ENCODE data around the gene DPF3.
A peak's percentile ranks its signal among the peaks of the same experiment; 100 is the strongest.

The DPF3 gene

DNA sequence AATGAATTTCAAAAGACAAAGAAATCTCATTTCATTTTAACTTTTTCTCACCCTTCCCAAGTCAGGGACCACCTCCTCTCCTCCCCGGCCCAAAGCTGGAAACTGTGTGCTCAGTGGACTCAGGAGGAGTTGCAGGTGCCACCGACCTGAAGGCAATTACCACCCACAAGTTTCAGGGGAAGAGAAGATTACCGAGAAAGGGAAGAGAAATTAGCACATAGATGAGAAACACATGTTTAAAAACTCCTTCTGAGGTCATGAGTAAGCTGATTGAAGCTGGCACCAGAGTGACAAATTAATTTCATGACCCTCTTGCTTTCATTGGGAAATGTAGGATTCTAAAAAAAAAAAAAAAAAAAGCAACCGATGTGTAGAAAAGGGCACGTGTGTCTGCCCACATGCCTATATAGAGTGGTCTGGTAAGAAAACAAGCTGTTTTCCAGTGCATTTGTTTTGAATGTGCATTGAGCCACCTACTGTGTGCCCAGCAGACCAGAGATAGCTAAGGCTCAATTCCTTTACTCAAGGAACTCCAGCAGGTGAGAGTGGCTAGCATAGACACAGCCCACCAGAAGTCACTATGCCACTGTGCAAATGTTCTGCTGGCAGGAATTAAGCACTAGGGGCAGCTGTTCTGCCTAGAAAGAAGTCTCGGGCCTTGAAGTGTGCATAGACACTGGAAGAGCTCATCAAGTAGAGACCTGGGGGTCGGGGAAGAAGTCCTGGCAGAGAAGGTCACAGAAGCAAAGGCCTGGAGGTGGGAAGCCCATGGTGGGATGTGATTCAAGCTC is 30.5 kb downstream of the DPF3 start:
- TF ChIP-seq, protein P1, sequence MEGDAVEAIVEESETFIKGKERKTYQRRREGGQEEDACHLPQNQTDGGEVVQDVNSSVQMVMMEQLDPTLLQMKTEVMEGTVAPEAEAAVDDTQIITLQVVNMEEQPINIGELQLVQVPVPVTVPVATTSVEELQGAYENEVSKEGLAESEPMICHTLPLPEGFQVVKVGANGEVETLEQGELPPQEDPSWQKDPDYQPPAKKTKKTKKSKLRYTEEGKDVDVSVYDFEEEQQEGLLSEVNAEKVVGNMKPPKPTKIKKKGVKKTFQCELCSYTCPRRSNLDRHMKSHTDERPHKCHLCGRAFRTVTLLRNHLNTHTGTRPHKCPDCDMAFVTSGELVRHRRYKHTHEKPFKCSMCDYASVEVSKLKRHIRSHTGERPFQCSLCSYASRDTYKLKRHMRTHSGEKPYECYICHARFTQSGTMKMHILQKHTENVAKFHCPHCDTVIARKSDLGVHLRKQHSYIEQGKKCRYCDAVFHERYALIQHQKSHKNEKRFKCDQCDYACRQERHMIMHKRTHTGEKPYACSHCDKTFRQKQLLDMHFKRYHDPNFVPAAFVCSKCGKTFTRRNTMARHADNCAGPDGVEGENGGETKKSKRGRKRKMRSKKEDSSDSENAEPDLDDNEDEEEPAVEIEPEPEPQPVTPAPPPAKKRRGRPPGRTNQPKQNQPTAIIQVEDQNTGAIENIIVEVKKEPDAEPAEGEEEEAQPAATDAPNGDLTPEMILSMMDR (IDR thresholded peaks at IDR 0.05; ENCODE audit: low read length, missing control alignments): no peak
- no peak for DNase-seq (ENCODE audit: low read depth)
- no peak overlapping the region for H3K4me3 ChIP-seq (replicated peaks; ENCODE audit: low read depth, low read length)

DNA sequence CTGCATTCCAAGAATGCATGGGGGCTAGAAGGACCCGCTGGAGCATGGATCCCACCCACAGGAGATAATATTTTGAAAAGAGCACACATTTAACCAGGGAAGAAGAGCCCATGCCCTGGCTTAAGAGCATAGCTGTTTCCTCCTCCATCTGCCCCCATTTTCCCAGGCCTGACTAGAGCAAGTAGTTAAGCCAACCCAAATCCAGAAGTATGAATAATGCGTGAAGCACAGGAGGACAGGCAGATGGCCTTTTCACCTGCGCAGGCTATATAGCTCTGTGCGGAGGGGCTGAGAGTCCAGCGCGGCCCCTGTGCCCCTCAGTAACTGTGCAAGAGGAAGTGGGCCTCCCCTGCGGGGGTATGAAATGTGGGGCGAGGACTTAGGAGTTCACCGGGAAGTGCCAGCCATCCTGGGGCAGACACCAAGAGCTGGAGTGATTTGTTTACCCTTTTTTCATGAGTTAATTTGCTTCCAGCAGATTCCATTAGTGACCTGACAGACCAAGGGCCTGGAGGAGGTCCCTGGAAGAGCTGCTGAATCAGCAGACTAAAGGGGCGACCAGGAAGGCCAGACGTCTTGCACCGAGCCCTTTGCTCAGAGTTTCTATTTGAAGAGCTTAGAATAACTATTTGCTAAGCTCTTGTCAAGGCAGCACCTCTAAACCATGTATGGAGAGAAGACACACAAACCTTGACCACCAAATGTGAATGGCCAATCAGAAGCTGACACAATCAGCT is 37.2 kb downstream of the DPF3 start:
- DNase-seq (ENCODE audit: low read depth): no peak
- TF ChIP-seq, protein P1 (IDR thresholded peaks at IDR 0.05; ENCODE audit: low read length, missing control alignments): no peak
- H3K4me3 ChIP-seq (replicated peaks; ENCODE audit: low read depth, low read length): no peak overlapping the region

DNA sequence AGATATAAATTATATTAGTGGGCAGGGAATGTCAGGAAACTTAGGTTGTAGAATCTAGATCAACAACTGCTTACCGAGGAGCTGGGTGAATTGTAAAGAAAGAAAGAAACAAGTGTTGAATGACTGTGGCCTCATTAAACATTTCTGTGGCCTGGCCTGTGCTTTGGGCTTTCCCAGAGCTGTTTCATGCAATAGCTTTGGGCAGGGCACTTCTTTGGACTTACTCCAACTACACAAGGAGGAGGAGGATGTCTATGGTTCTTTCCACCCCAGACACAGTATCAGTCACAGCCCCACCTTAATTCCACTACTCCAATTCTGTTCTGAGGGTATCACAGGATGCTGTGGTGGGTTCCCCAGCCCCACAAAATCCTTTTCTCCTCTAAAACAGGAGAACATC is 38.0 kb downstream of the DPF3 start:
- TF ChIP-seq, protein P1 (IDR thresholded peaks at IDR 0.05; ENCODE audit: low read length, missing control alignments): no peak
- DNase-seq (ENCODE audit: low read depth): peak; percentile 44
- no peak overlapping the region for H3K4me3 ChIP-seq (replicated peaks; ENCODE audit: low read depth, low read length)

DNA sequence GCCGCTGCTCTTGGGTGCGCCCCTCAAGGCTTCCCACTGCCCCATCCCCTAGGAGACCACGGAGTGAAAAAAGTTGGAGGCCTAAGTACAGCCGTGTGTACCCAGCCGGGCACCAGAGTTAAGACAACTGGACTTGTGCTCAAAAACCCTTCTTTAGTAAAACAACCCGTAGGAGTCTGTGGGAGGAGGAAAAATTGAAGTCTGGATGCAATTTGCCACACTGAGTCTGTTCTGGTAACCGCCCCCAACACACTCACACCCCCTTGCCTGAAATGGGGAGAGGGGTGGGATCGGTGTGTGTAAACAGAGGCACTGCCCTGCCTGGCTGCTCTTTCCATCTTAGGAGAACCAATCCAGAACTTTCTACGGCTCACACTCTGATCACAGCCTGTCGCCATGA is 41.7 kb downstream of the DPF3 start:
- TF ChIP-seq, protein P1 (IDR thresholded peaks at IDR 0.05; ENCODE audit: low read length, missing control alignments): no peak
- no peak for DNase-seq (ENCODE audit: low read depth)
- no peak overlapping the region for H3K4me3 ChIP-seq (replicated peaks; ENCODE audit: low read depth, low read length)

DNA sequence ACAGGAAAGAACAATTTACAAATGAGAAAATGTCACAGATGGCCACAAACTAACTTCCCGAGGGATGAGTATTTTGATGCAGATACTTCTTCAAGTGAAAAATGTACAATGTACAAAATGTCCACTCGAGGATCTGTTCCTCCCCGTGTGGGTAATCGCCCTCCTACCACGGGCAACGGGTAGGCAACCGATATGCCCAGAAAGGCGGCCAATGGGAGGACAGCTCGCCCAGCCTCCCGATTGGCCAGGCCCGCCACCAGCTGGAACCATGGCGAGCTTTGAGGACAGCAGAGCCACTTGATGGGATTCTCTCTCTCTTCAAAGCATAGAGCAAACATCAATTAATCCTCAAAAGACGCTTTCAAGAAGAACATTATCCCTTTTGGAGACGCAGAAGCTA is 42.3 kb downstream of the DPF3 start:
- no peak overlapping the region for H3K4me3 ChIP-seq (replicated peaks; ENCODE audit: low read depth, low read length)
- DNase-seq (ENCODE audit: low read depth): no peak
- TF ChIP-seq, protein P1 (IDR thresholded peaks at IDR 0.05; ENCODE audit: low read length, missing control alignments): no peak

DNA sequence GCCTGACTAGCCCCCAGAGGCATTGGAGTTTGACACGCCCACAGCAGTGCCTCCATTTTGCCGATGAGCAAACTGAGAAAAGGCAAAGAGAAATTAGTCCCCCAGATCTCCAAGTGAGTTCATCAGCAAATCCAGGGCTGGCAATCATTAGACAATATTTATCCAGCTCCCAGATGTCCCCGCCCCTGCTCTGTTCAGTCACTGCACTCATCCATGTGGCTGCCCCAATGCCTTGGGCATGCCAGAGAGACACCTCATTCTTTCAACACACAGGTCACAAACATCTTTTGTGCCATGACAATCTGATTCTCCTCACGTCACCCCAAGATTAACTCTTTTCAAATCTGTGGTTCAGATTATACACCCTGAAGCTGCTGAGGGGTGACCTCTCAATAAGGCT is 43.5 kb downstream of the DPF3 start:
- TF ChIP-seq, protein P1 (IDR thresholded peaks at IDR 0.05; ENCODE audit: low read length, missing control alignments): no peak
- DNase-seq (ENCODE audit: low read depth): no peak
- no peak overlapping the region for H3K4me3 ChIP-seq (replicated peaks; ENCODE audit: low read depth, low read length)

All from fibroblast of pulmonary artery (primary cell).